ENCODE measurements around the gene CACNA2D4.

GRCh38 chr12:1805441-1806081, 112.9 kb downstream of the CACNA2D4 start:
- TF ChIP-seq EZH2 (IDR thresholded peaks at IDR 0.05; ENCODE audit: insufficient read depth, poor library complexity, severe bottlenecking) (no peak), EZH2phosphoT487 (IDR thresholded peaks at IDR 0.05; ENCODE audit: insufficient read depth, low read depth) (no peak)
